Measurements from ENCODE around the gene POLR2B.

DNA sequence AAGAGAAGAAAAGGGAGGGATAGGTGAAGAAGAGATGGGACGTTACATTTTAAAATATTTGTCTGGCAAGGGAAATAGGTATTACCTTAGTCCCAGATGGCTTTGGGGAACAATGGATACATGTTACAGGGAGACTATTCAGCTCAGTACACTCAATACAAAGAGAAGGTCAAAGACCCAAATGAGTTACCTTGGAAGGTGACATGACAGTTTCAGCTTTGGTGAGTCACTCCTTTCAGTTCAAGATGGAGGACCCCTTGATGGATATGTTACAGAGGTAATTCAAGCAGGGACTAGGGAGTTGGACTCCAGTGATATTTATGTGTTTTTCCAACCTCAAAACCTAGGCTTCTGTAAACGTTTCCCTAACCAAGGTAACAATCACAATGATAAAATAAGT, 6.3 kb upstream of the POLR2B start:
- TF ChIP-seq POLR2A (IDR thresholded peaks at IDR 0.05) (no peak), POLR2AphosphoS5 (IDR thresholded peaks at IDR 0.05) (no peak), EP300 (IDR thresholded peaks at IDR 0.05; ENCODE audit: low read depth) (no peak)
- TF ChIP-seq, protein P1, sequence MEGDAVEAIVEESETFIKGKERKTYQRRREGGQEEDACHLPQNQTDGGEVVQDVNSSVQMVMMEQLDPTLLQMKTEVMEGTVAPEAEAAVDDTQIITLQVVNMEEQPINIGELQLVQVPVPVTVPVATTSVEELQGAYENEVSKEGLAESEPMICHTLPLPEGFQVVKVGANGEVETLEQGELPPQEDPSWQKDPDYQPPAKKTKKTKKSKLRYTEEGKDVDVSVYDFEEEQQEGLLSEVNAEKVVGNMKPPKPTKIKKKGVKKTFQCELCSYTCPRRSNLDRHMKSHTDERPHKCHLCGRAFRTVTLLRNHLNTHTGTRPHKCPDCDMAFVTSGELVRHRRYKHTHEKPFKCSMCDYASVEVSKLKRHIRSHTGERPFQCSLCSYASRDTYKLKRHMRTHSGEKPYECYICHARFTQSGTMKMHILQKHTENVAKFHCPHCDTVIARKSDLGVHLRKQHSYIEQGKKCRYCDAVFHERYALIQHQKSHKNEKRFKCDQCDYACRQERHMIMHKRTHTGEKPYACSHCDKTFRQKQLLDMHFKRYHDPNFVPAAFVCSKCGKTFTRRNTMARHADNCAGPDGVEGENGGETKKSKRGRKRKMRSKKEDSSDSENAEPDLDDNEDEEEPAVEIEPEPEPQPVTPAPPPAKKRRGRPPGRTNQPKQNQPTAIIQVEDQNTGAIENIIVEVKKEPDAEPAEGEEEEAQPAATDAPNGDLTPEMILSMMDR (IDR thresholded peaks at IDR 0.05), result no peak

All from transverse colon (tissue), 4 donors.